M059J (cell line): ENCODE measurements around the gene HDHD2. TPM values are rescaled to one million over a fixed set of nuclear protein-coding genes. Genes with fewer than 3 reads are reported as not detected.

ENCODE experiments used
- DNase-seq: peaks from one replicate; pipeline ENCODE4 v3.0.0-alpha.2; 2012; ENCODE audit warnings: low read depth
- total RNA-seq: library from RNA; depleted of rRNA; stranded (reverse); fragments of >200 nt; shearing (Covaris generic); gene quantifications from 2 replicates; pipeline ENCODE4 v1.2.3, GENCODE V29; 2014; rRNA removed

HDHD2 gene
- total RNA-seq, 1 experiment from 2014 or later = 21.3 TPM

- DNase-seq = no peak
Observed at GRCh38 chr18:47062471-47062870, 87.8 kb downstream of the HDHD2 start.

Other genes with a start within 250 kb of the HDHD2 start
- 25.4 and 35.9 TPM in 2 replicates for gene PIAS2, start 233.0 kb downstream of the HDHD2 start, total RNA-seq
- gene KATNAL2, start 232.9 kb downstream of the HDHD2 start, total RNA-seq = 2.0 and 4.0 TPM in 2 replicates
- gene ELOA2, start 114.9 kb downstream of the HDHD2 start, total RNA-seq = not detected in 2 replicates
- 38.8 and 46.5 TPM in 2 replicates for gene IER3IP1, start 25.9 kb upstream of the HDHD2 start, total RNA-seq
- not detected in 2 replicates for gene SKOR2, start 101.2 kb upstream of the HDHD2 start, total RNA-seq